ENCODE measurements around the gene CTXND1.

DNA sequence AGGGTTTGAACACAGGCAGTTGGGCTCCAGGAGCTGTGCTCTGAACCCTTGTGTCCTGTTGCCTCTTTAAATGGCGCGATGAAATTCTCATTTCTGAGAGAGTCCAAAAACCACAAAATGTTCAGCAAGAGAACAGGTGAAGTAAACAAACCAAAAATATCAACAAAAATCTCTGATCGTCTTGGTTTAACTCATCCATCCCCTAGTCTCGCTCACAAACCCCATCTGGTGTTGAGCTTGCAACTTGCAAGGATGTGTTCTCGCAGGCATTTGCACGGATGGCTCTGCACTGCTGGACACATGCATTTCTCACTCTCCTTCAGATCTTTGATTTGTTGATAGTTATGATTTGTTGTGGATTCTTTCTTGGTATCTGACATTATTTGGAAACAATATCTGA is 68.1 kb downstream of the CTXND1 start:
- no peak for TF ChIP-seq POLR2AphosphoS5 (IDR thresholded peaks at IDR 0.05; ENCODE audit: borderline replicate concordance, low read depth, low read length)
- no peak for TF ChIP-seq FOXP2 (optimal IDR thresholded peaks at IDR 0.05; ENCODE audit: control extremely low read depth, extremely low read length, insufficient read depth)

Data from SK-N-MC (cell line).